A673 (cell line): Measurements from ENCODE around the gene CDH26. TPM values are rescaled to one million over a fixed set of nuclear protein-coding genes. Genes with fewer than 3 reads are reported as not detected.
A peak's percentile ranks its signal among the peaks of the same experiment; 100 is the strongest.

ENCODE experiments used
- BruUV-seq: library from RNA; stranded (reverse); fragments of 400-500 nt; replicated peaks from 2 replicates; lab custom pipeline; 2021; lab: Mats Ljungman, UMichigan
- CTCF ChIA-PET: fragments of 300-600 bp; sonication (Branson Sonifier 250); formaldehyde crosslinking; loops from one replicate; lab custom pipeline; 2022; ENCODE audit warnings: antibody characterized with exemption; lab: Charles Lee
- POLR2A ChIA-PET: fragments of 300-600 bp; sonication (Branson Sonifier 250); formaldehyde crosslinking; loops from one replicate; lab custom pipeline; 2022; ENCODE audit warnings: antibody characterized with exemption; ENCODE audit not compliant: low non-redundant PET; lab: Charles Lee
- DNase-seq: peaks from one replicate; pipeline ENCODE4 v3.0.0-alpha.2; 2015; ENCODE audit warnings: low spot score
- H3K27ac ChIP-seq: fragments of 200-600 bp; sonication (generic); 2 replicates; pipeline ENCODE4 v1.5.1; 2016; ENCODE audit warnings: mixed run types, low read depth, mild to moderate bottlenecking, mixed read lengths, antibody characterized with exemption, low read length; ENCODE audit not compliant: poor library complexity, severe bottlenecking
- H3K27me3 ChIP-seq: fragments of 200-600 bp; sonication (generic); replicated peaks from 2 replicates; pipeline ENCODE4 v1.6.1; 2017; ENCODE audit warnings: mixed run types, low read depth, mild to moderate bottlenecking, mixed read lengths, antibody characterized with exemption, low read length; ENCODE audit not compliant: insufficient read depth, poor library complexity
- H3K36me3 ChIP-seq: fragments of 200-600 bp; sonication (generic); 2 replicates; pipeline ENCODE4 v1.6.1; 2016; ENCODE audit warnings: mixed run types, mild to moderate bottlenecking, mixed read lengths, antibody characterized with exemption, low read length; ENCODE audit not compliant: insufficient read depth, poor library complexity, severe bottlenecking
- H3K4me1 ChIP-seq: fragments of 200-600 bp; sonication (generic); 2 replicates; pipeline ENCODE4 v1.6.1; 2017; ENCODE audit warnings: mixed run types, mild to moderate bottlenecking, mixed read lengths, antibody characterized with exemption, low read length; ENCODE audit not compliant: insufficient read depth, poor library complexity, severe bottlenecking
- H3K4me3 ChIP-seq: fragments of 200-600 bp; sonication (generic); 2 replicates; pipeline ENCODE4 v1.5.1; 2016; ENCODE audit warnings: low read depth, mixed run types, mild to moderate bottlenecking, mixed read lengths, low read length; ENCODE audit not compliant: poor library complexity, severe bottlenecking
- H3K9me3 ChIP-seq: fragments of 200-600 bp; sonication (generic); 2 replicates; pipeline ENCODE4 v1.6.1; 2016; ENCODE audit warnings: mixed run types, low read depth, mild to moderate bottlenecking, mixed read lengths, antibody characterized with exemption, low read length; ENCODE audit not compliant: poor library complexity, severe bottlenecking
- CTCF ChIP-seq: fragments of 300-800, 200-600 bp; sonication (generic); conservative IDR thresholded peaks from 2 replicates; pipeline ENCODE4 v1.5.1; 2017; ENCODE audit warnings: low read depth, mild to moderate bottlenecking, antibody characterized with exemption, low read length, moderate library complexity, mixed read lengths
- EZH2 ChIP-seq: fragments of 200-600 bp; sonication (generic); IDR thresholded peaks from 2 replicates; pipeline ENCODE4 v1.6.1; 2017; ENCODE audit warnings: borderline replicate concordance, low read depth, mild to moderate bottlenecking, mixed read lengths, antibody characterized with exemption, low read length; ENCODE audit not compliant: poor library complexity, severe bottlenecking
- intact Hi-C: fragments of 100-400 bp; cut with micrococcal nuclease; formaldehyde crosslinking; loops from one replicate; pipeline ENCODE4 v1.10.0; 2022; ENCODE audit not compliant: unreplicated experiment
- total RNA-seq: library from RNA; stranded (reverse); gene quantifications from 2 replicates; pipeline ENCODE4 v1.2.3, GENCODE V29; 2021

Gene CDH26
- total RNA-seq, 1 experiment from 2014 or later, result 0.58 TPM

GRCh38 chr20:60050193-60050947 is 92.1 kb downstream of the CDH26 start:
- TF ChIP-seq CTCF (0 out of 2 replicates have a peak, but pooled peaks have one; percentile 10), EZH2 (no peak)
- H3K4me3 ChIP-seq, result no peak overlapping the region
- H3K27me3 ChIP-seq, result no peaks in the 10 kb centered on the region
- no TSS peak for BruUV-seq
- DNase-seq, result no peak
- H3K27ac ChIP-seq, result no peak overlapping the region
- no peaks in the 10 kb centered on the region for H3K36me3 ChIP-seq
- CTCF ChIA-PET, result no interaction called here
- H3K9me3 ChIP-seq, result no peaks in the 10 kb centered on the region
- POLR2A ChIA-PET, result no interaction called here
- intact Hi-C loops, result no loop called here
- peaks cover 2% of the 10 kb centered on the region for H3K4me1 ChIP-seq

GRCh38 chr20:60051911-60052310 is 93.7 kb downstream of the CDH26 start:
- ChIA-PET POLR2A (no interaction called here), CTCF (no interaction called here)
- peaks cover 9% of the 10 kb centered on the region for H3K4me1 ChIP-seq
- no peak for TF ChIP-seq CTCF
- no peak for TF ChIP-seq EZH2
- no peak overlapping the region for H3K4me3 ChIP-seq
- no peaks in the 10 kb centered on the region for H3K9me3 ChIP-seq
- BruUV-seq, result no TSS peak
- H3K36me3 ChIP-seq, result no peaks in the 10 kb centered on the region
- intact Hi-C loops, result no loop called here
- no peak overlapping the region for H3K27ac ChIP-seq
- DNase-seq, result no peak
- no peaks in the 10 kb centered on the region for H3K27me3 ChIP-seq

- H3K4me1 ChIP-seq, result peaks cover 9% of the 10 kb centered on the region
- ChIA-PET POLR2A (no interaction called here), CTCF (no interaction called here)
- no TSS peak for BruUV-seq
- DNase-seq, result no peak
- no peak overlapping the region for H3K4me3 ChIP-seq
- no peaks in the 10 kb centered on the region for H3K27me3 ChIP-seq
- TF ChIP-seq CTCF (no peak), EZH2 (no peak)
- no peaks in the 10 kb centered on the region for H3K36me3 ChIP-seq
- H3K9me3 ChIP-seq, result no peaks in the 10 kb centered on the region
- intact Hi-C loops, result no loop called here
- H3K27ac ChIP-seq, result no peak overlapping the region
These were observed 94.1 kb downstream of the CDH26 start for GRCh38 chr20:60052322-60052721.
